ENCODE measurements around the gene PNMA5. TPM values are rescaled to one million over a fixed set of nuclear protein-coding genes. Genes with fewer than 3 reads are reported as not detected.

Gene PNMA5
- total RNA-seq (2022; extraction: Qiagen RNA extraction) = not detected in 5 replicates

DNA sequence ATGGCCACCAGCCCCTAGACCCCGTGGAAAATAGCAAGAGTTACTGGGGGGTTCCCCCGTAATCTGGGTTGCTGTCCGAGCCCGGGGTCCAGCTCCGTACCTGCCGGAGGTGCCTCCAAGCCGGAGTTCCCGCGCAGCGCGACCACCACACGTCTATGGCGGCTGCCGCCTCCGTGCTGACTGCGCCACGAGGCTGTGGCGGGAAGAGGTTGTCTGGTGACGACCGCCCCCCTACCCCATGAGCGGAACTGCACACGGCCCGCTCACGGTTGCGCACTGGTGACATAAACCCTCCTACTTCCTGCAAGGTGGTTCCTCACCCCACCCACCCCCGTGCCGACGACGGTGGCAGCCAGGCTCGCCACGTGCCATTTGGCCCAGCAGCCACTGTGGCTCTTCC lies at the start of gene PNMA5:
TSS of gene PNMA5 (minus strand) at position 184 of the 400 bp plus-strand sequence. CDS start 2,518 bp downstream, outside the sequence.

Other genes with a start within 250 kb of the PNMA5 start
- 0.06 to 0.29 TPM (median 0.07 TPM) in 3 of 5 replicates, not detected in the others for gene MAGEA2, start 240.3 kb downstream of the PNMA5 start, total RNA-seq (2022; extraction: Qiagen RNA extraction)
- gene CSAG3, start 234.9 kb downstream of the PNMA5 start, total RNA-seq (2022; extraction: Qiagen RNA extraction) = not detected in 5 replicates
- 11.0 to 13.6 TPM (median 12.4 TPM) in 5 replicates for gene MAGEA6, start 224.4 kb downstream of the PNMA5 start, total RNA-seq (2022; extraction: Qiagen RNA extraction)
- gene CETN2, start 163.4 kb downstream of the PNMA5 start, total RNA-seq (2022; extraction: Qiagen RNA extraction) = 70.7 to 82.0 TPM (median 74.4 TPM) in 5 replicates
- 44.0 to 46.7 TPM (median 44.2 TPM) in 5 replicates for gene NSDHL, start 163.1 kb downstream of the PNMA5 start, total RNA-seq (2022; extraction: Qiagen RNA extraction)
- 6.9 to 9.0 TPM (median 7.5 TPM) in 5 replicates for gene ZNF185, start 96.0 kb downstream of the PNMA5 start, total RNA-seq (2022; extraction: Qiagen RNA extraction)
- 0.18 to 0.25 TPM (median 0.21 TPM) in 5 replicates for gene PNMA3, start 62.4 kb upstream of the PNMA5 start, total RNA-seq (2022; extraction: Qiagen RNA extraction)
- 3.9 to 5.1 TPM (median 4.4 TPM) in 5 replicates for gene PNMA6A, start 78.3 kb upstream of the PNMA5 start, total RNA-seq (2022; extraction: Qiagen RNA extraction)
- 0.05 to 0.09 TPM (median 0.06 TPM) in 4 of 5 replicates, not detected in the other for gene MAGEA1, start 185.2 kb upstream of the PNMA5 start, total RNA-seq (2022; extraction: Qiagen RNA extraction)

Data from A549 treated with Hydrocortisone at 1 μM for 4 hours (cell line).